Neural cell (in vitro differentiated cells): ENCODE measurements around the gene AHI1. TPM values are rescaled to one million over a fixed set of nuclear protein-coding genes. Genes with fewer than 3 reads are reported as not detected.

Experiments used
- H2AFZ ChIP-seq: fragments of 200-600, 300-800 bp; sonication (generic), shearing (Covaris generic); 2 replicates; pipeline ENCODE4 v1.6.0; 2014; ENCODE audit warnings: low read depth, mild to moderate bottlenecking, antibody characterized with exemption, low read length, moderate library complexity
- H3F3A ChIP-seq: fragments of 200-600 bp; shearing (Covaris generic); 2 replicates; pipeline ENCODE4 v1.6.1; 2016; ENCODE audit warnings: mild to moderate bottlenecking, moderate library complexity, mixed read lengths, antibody characterized with exemption, low read length; ENCODE audit not compliant: insufficient read depth, poor library complexity, severe bottlenecking
- H3K27ac ChIP-seq: fragments of 200-600, 300-800 bp; sonication (generic), shearing (Covaris generic); 2 replicates; pipeline ENCODE4 v1.5.1; 2014; ENCODE audit warnings: mild to moderate bottlenecking, low read length, moderate library complexity
- H3K27me3 ChIP-seq: fragments of 300-800, 200-600 bp; sonication (generic), shearing (Covaris generic); 2 replicates; pipeline ENCODE4 v1.6.0; 2014; ENCODE audit warnings: mild to moderate bottlenecking, low read depth, low read length, moderate library complexity; ENCODE audit not compliant: insufficient read depth
- H3K36me3 ChIP-seq: fragments of 300-800, 200-600 bp; sonication (generic), shearing (Covaris generic); 2 replicates; pipeline ENCODE4 v1.5.1; 2014; ENCODE audit warnings: mild to moderate bottlenecking, antibody characterized with exemption, low read length, moderate library complexity; ENCODE audit not compliant: insufficient read depth
- H3K4me2 ChIP-seq: fragments of 300-800, 200-600 bp; sonication (generic), shearing (Covaris generic); 2 replicates; pipeline ENCODE4 v1.6.0; 2014; ENCODE audit warnings: mild to moderate bottlenecking, low read length
- H3K4me3 ChIP-seq: fragments of 300-800, 200-600 bp; sonication (generic), shearing (Covaris generic); 2 replicates; pipeline ENCODE4 v1.5.1; 2014; ENCODE audit warnings: mild to moderate bottlenecking, low read length, moderate library complexity
- H3K79me2 ChIP-seq: fragments of 200-600 bp; shearing (Covaris generic); replicated peaks from 2 replicates; pipeline ENCODE4 v1.6.0; 2014; ENCODE audit warnings: mild to moderate bottlenecking, low read length, moderate library complexity; ENCODE audit not compliant: insufficient read depth
- H3K9ac ChIP-seq: fragments of 300-800, 200-600 bp; sonication (generic), shearing (Covaris generic); 2 replicates; pipeline ENCODE4 v1.6.1; 2016; ENCODE audit warnings: mild to moderate bottlenecking, low read length, mixed read lengths
- H3K9me2 ChIP-seq: fragments of 200-600 bp; shearing (Covaris generic); 2 replicates; pipeline ENCODE4 v1.6.1; 2016; ENCODE audit warnings: mild to moderate bottlenecking, low read length, mixed read lengths; ENCODE audit not compliant: insufficient read depth
- H3K9me3 ChIP-seq: fragments of 200-600, 300-800 bp; sonication (generic), shearing (Covaris generic); 2 replicates; pipeline ENCODE4 v1.6.1; 2016; ENCODE audit warnings: mild to moderate bottlenecking, mixed run types, low read length, moderate library complexity, mixed read lengths
- H4K20me1 ChIP-seq: fragments of 200-600 bp; shearing (Covaris generic); 2 replicates; pipeline ENCODE4 v1.6.1; 2016; ENCODE audit warnings: mild to moderate bottlenecking, mixed run types; ENCODE audit not compliant: insufficient read depth
- EP300 ChIP-seq: fragments of 450-650 bp; conservative IDR thresholded peaks from 2 replicates; pipeline ENCODE4 v1.6.1; 2014; ENCODE audit warnings: antibody characterized with exemption, mild to moderate bottlenecking, moderate library complexity; ENCODE audit not compliant: poor library complexity, severe bottlenecking
- EZH2 ChIP-seq: fragments of 200-600, 300-800 bp; shearing (Covaris generic), sonication (generic); IDR thresholded peaks from 2 replicates; pipeline ENCODE4 v1.6.1; 2014; ENCODE audit warnings: antibody characterized with exemption, low read length, borderline replicate concordance, mild to moderate bottlenecking; ENCODE audit not compliant: insufficient read depth, poor library complexity, severe bottlenecking
- MXI1 ChIP-seq: fragments of 450-650 bp; conservative IDR thresholded peaks from 2 replicates; pipeline ENCODE4 v1.6.1; 2014; ENCODE audit warnings: antibody characterized with exemption, mild to moderate bottlenecking; ENCODE audit not compliant: poor library complexity, severe bottlenecking
- POLR2AphosphoS5 ChIP-seq: IDR thresholded peaks from 2 replicates; pipeline ENCODE4 v1.6.1; 2012
- RAD21 ChIP-seq: fragments of 450-650 bp; conservative IDR thresholded peaks from 2 replicates; pipeline ENCODE4 v1.6.1; 2014; ENCODE audit warnings: antibody characterized with exemption, mild to moderate bottlenecking, moderate library complexity
- SMC3 ChIP-seq: fragments of 450-650 bp; conservative IDR thresholded peaks from 2 replicates; pipeline ENCODE4 v1.6.1; 2014; ENCODE audit warnings: antibody characterized with exemption, mild to moderate bottlenecking, moderate library complexity; ENCODE audit not compliant: poor library complexity
- TAF1 ChIP-seq: IDR thresholded peaks from 2 replicates; pipeline ENCODE4 v1.6.1; 2012; ENCODE audit warnings: low read depth
- polyA plus RNA-seq: library from polyadenylated mRNA; depleted of rRNA; stranded (reverse); fragments of >200 nt; gene quantifications from 2 replicates; pipeline ENCODE4 v1.2.3, GENCODE V29; 2014
- TF ChIP-seq, protein P1 (sequence below): fragments of 450-650 bp; IDR thresholded peaks from 2 replicates; pipeline ENCODE4 v1.5.1; 2014; ENCODE audit warnings: antibody characterized with exemption, mild to moderate bottlenecking, moderate library complexity; ENCODE audit not compliant: poor library complexity, severe bottlenecking
- TF ChIP-seq, protein P2 (sequence below): IDR thresholded peaks from 2 replicates; pipeline ENCODE4 v1.6.1; 2012; ENCODE audit warnings: borderline replicate concordance

Gene AHI1
- polyA plus RNA-seq, 1 donor from 2014 or later, result 58.2 TPM

DNA sequence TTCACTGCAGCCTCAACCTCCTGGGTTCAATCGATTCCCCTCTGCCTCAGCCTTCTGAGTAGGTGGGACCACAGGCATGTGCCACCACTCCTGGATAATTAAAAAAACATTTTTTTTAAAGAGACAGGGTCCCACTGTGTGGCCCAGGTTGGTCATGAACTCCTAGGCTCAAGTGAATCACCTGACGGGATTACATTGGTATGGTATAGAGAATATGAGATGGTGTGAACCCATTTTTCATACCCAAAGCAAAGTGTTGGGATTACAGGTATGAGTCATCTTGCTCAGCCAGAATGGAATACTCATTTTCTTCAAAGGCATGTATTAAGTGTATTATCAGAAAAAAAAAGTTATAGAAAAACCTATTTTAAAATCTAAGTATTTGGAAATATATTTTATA lies 114.2 kb downstream of the AHI1 start:
- H3K36me3 ChIP-seq, result no peaks in the 10 kb centered on the region

DNA sequence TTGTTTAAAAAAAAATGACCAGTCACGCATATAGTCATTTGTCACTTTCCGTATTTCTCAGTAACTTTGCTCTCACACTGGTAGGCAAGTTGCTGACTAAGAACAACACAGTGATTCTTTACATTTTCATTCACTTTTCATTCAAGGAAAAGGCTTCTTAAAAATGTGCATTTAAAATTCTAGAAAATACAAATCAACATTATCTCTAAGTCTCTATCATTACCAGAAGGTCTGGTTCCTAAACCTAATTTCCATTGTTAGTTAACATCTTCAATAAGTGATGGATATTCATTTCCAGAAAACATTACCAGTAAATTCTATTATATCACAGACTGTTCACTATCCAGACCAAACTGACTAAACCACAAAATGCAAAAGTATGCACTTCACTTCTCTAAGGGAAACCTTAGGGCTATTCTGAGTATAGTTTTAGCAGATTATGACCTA lies 115.3 kb downstream of the AHI1 start:
- Histone ChIP-seq H4K20me1 (no peaks in the 10 kb centered on the region), H3K27me3 (no peaks in the 10 kb centered on the region), H3K27ac (no peak overlapping the region), H3K9me2 (no peaks in the 10 kb centered on the region), H3K79me2 (no peaks in the 10 kb centered on the region), H3F3A (no peaks in the 10 kb centered on the region), H2AFZ (no peak overlapping the region), H3K4me2 (no peak overlapping the region), H3K9me3 (no peaks in the 10 kb centered on the region), H3K36me3 (no peaks in the 10 kb centered on the region), H3K4me3 (no peak overlapping the region), H3K9ac (no peak overlapping the region)
- TF ChIP-seq, protein P1, sequence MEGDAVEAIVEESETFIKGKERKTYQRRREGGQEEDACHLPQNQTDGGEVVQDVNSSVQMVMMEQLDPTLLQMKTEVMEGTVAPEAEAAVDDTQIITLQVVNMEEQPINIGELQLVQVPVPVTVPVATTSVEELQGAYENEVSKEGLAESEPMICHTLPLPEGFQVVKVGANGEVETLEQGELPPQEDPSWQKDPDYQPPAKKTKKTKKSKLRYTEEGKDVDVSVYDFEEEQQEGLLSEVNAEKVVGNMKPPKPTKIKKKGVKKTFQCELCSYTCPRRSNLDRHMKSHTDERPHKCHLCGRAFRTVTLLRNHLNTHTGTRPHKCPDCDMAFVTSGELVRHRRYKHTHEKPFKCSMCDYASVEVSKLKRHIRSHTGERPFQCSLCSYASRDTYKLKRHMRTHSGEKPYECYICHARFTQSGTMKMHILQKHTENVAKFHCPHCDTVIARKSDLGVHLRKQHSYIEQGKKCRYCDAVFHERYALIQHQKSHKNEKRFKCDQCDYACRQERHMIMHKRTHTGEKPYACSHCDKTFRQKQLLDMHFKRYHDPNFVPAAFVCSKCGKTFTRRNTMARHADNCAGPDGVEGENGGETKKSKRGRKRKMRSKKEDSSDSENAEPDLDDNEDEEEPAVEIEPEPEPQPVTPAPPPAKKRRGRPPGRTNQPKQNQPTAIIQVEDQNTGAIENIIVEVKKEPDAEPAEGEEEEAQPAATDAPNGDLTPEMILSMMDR, result no peak
- TF ChIP-seq EZH2, result no peak
- no peak for TF ChIP-seq SMC3
- TF ChIP-seq MXI1, result no peak
- no peak for TF ChIP-seq RAD21

More for the DNA sequence above, 114.2 kb downstream of the AHI1 start:
- H4K20me1 ChIP-seq, result no peaks in the 10 kb centered on the region
- no peak overlapping the region for H3K9ac ChIP-seq
- no peak overlapping the region for H3K27ac ChIP-seq
- no peaks in the 10 kb centered on the region for H3K27me3 ChIP-seq
- TF ChIP-seq RAD21 (no peak), SMC3 (no peak), EP300 (no peak), MXI1 (no peak), TAF1 (no peak), POLR2AphosphoS5 (no peak), EZH2 (no peak)
- TF ChIP-seq, protein P2, sequence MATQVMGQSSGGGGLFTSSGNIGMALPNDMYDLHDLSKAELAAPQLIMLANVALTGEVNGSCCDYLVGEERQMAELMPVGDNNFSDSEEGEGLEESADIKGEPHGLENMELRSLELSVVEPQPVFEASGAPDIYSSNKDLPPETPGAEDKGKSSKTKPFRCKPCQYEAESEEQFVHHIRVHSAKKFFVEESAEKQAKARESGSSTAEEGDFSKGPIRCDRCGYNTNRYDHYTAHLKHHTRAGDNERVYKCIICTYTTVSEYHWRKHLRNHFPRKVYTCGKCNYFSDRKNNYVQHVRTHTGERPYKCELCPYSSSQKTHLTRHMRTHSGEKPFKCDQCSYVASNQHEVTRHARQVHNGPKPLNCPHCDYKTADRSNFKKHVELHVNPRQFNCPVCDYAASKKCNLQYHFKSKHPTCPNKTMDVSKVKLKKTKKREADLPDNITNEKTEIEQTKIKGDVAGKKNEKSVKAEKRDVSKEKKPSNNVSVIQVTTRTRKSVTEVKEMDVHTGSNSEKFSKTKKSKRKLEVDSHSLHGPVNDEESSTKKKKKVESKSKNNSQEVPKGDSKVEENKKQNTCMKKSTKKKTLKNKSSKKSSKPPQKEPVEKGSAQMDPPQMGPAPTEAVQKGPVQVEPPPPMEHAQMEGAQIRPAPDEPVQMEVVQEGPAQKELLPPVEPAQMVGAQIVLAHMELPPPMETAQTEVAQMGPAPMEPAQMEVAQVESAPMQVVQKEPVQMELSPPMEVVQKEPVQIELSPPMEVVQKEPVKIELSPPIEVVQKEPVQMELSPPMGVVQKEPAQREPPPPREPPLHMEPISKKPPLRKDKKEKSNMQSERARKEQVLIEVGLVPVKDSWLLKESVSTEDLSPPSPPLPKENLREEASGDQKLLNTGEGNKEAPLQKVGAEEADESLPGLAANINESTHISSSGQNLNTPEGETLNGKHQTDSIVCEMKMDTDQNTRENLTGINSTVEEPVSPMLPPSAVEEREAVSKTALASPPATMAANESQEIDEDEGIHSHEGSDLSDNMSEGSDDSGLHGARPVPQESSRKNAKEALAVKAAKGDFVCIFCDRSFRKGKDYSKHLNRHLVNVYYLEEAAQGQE, result no peak
- TF ChIP-seq, protein P1, result no peak
- H3K9me3 ChIP-seq, result no peaks in the 10 kb centered on the region
- no peaks in the 10 kb centered on the region for H3F3A ChIP-seq
- no peak overlapping the region for H2AFZ ChIP-seq
- no peak overlapping the region for H3K4me3 ChIP-seq
- H3K4me2 ChIP-seq, result no peak overlapping the region
- no peaks in the 10 kb centered on the region for H3K9me2 ChIP-seq
- no peaks in the 10 kb centered on the region for H3K79me2 ChIP-seq
